WTC11 (cell line): ENCODE results near the gene RAB6A.

Experiments used
- CTCF ChIP-seq: fragments of 200-600 bp; IDR thresholded peaks from 2 replicates; pipeline ENCODE4 v1.8.0; 2022; ENCODE audit warnings: antibody characterized with exemption
- E2F4 ChIP-seq: sonication (generic); formaldehyde crosslinking; IDR thresholded peaks from 2 replicates; pipeline ENCODE4 v1.8.1; 2022; ENCODE audit warnings: low read depth, mild to moderate bottlenecking, moderate library complexity, missing genetic modification reagents, borderline replicate concordance
- MAX ChIP-seq: sonication (generic); formaldehyde crosslinking; IDR thresholded peaks from 2 replicates; pipeline ENCODE4 v1.8.0; 2022; ENCODE audit warnings: mild to moderate bottlenecking, missing genetic modification reagents

- TF ChIP-seq MAX (CRISPR knock-in tag) (no peak), E2F4 (no peak), CTCF (no peak)
Measured at GRCh38 chr11:73636249-73636648, 124.6 kb downstream of the RAB6A start.
